Urinary bladder (tissue), 4 donors: ENCODE data around the gene FBXL2. TPM values are rescaled to one million over a fixed set of nuclear protein-coding genes. Genes with fewer than 3 reads are reported as not detected.
"Not testable (repeated sequence)": the region's sequence is repeated elsewhere in the genome, so short reads cannot be mapped to it uniquely, and the experiment has no call there.

Source experiments
- DNase-seq: peaks from one replicate; pipeline ENCODE4 v3.0.0-alpha.2; 2015; ENCODE audit errors: extremely low spot score
- H3K27ac ChIP-seq: one replicate; pipeline ENCODE4 v1.5.1; 2013; ENCODE audit warnings: low read depth, mild to moderate bottlenecking, moderate library complexity
- H3K36me3 ChIP-seq: one replicate; pipeline ENCODE4 v1.6.1; 2013; ENCODE audit warnings: mild to moderate bottlenecking, moderate library complexity; ENCODE audit not compliant: insufficient read depth
- H3K4me1 ChIP-seq: one replicate; pipeline ENCODE4 v1.6.1; 2013; ENCODE audit warnings: mild to moderate bottlenecking, moderate library complexity; ENCODE audit not compliant: insufficient read depth
- H3K4me3 ChIP-seq: one replicate; pipeline ENCODE4 v1.5.1; 2013; ENCODE audit warnings: low read depth, low read length
- WGBS: extraction: QIAGEN DNeasy Blood & Tissue Kit; methylation state at CpG from one replicate; pipeline ENCODE4 v1.1.7; 2013; 5-methylcytosine and 5-hydroxymethylcytosine counted together
- polyA plus RNA-seq: library from polyadenylated mRNA; stranded (reverse); fragments of 200-250 nt; gene quantifications from one replicate; pipeline ENCODE4 v1.2.3, GENCODE V29; 2013
- total RNA-seq: library from RNA; depleted of rRNA; stranded (reverse); fragments of >200 nt; gene quantifications from one replicate; pipeline ENCODE4 v1.2.3, GENCODE V29; 2014
- donor health status: healthy with polysubstance abuse.
- donor health status: healthy.

The FBXL2 gene
- total and polyA plus RNA-seq, 2 donors: 5.2 to 15.1 TPM

- not testable (repeated sequence) for DNase-seq, H3K27ac ChIP-seq, H3K36me3 ChIP-seq, H3K4me1 ChIP-seq, H3K4me3 ChIP-seq
These were observed 61.8 kb downstream of the FBXL2 start for GRCh38 chr3:33338936-33339465.

GRCh38 chr3:33339758-33340157, 62.5 kb downstream of the FBXL2 start:
- no peak for DNase-seq

GRCh38 chr3:33355611-33356010, 78.4 kb downstream of the FBXL2 start:
- no peak for DNase-seq
- peaks cover 1% of the 10 kb centered on the region for H3K4me1 ChIP-seq
- 34% methylated on average over 5 of the region's 5 CpGs for WGBS
- no peak overlapping the region for H3K27ac ChIP-seq
- H3K36me3 ChIP-seq: no peaks in the 10 kb centered on the region
- H3K4me3 ChIP-seq: no peak overlapping the region

More at GRCh38 chr3:33339758-33340157, 62.5 kb downstream of the FBXL2 start:
- Histone ChIP-seq H3K36me3 (no peaks in the 10 kb centered on the region), H3K4me3 (no peak overlapping the region), H3K27ac (no peak overlapping the region), H3K4me1 (no peaks in the 10 kb centered on the region)

GRCh38 chr3:33358172-33358781, 81.0 kb downstream of the FBXL2 start:
- H3K4me3 ChIP-seq: no peak overlapping the region
- no peaks in the 10 kb centered on the region for H3K36me3 ChIP-seq
- no peak for DNase-seq
- 74% methylated on average over 4 of the region's 4 CpGs for WGBS
- no peak overlapping the region for H3K27ac ChIP-seq
- peaks cover 1% of the 10 kb centered on the region for H3K4me1 ChIP-seq

GRCh38 chr3:33360136-33360825, 83.0 kb downstream of the FBXL2 start:
- 80% methylated on average over 1 of the region's 1 CpG for WGBS
- DNase-seq: no peak
- Histone ChIP-seq H3K4me1 (peaks cover 1% of the 10 kb centered on the region), H3K36me3 (no peaks in the 10 kb centered on the region), H3K27ac (no peak overlapping the region), H3K4me3 (no peak overlapping the region)

- 87% methylated on average over 3 of the region's 3 CpGs for WGBS
- Histone ChIP-seq H3K4me1 (peaks cover 1% of the 10 kb centered on the region), H3K27ac (no peak overlapping the region), H3K36me3 (no peaks in the 10 kb centered on the region), H3K4me3 (no peak overlapping the region)
- no peak for DNase-seq
These were observed 86.0 kb downstream of the FBXL2 start for GRCh38 chr3:33363113-33363800.

- Histone ChIP-seq H3K27ac (no peak overlapping the region), H3K4me1 (peaks cover 1% of the 10 kb centered on the region), H3K4me3 (no peak overlapping the region), H3K36me3 (no peaks in the 10 kb centered on the region)
- DNase-seq: no peak
These were observed 86.8 kb downstream of the FBXL2 start for GRCh38 chr3:33364060-33364459.

- 89% methylated on average over 10 of the region's 10 CpGs for WGBS
- DNase-seq: no peak
- H3K36me3 ChIP-seq: no peaks in the 10 kb centered on the region
- H3K4me3 ChIP-seq: no peak overlapping the region
- H3K4me1 ChIP-seq: peaks cover 1% of the 10 kb centered on the region
- H3K27ac ChIP-seq: no peak overlapping the region
These were observed 87.4 kb downstream of the FBXL2 start for GRCh38 chr3:33364531-33365128.

- Histone ChIP-seq H3K36me3 (no peaks in the 10 kb centered on the region), H3K4me3 (no peak overlapping the region), H3K27ac (no peak overlapping the region), H3K4me1 (no peaks in the 10 kb centered on the region)
- WGBS: 53% methylated on average over 14 of the region's 14 CpGs
- no peak for DNase-seq
These were observed 95.2 kb downstream of the FBXL2 start for GRCh38 chr3:33372218-33373081.

- H3K4me3 ChIP-seq: no peak overlapping the region
- DNase-seq: no peak
- no peaks in the 10 kb centered on the region for H3K36me3 ChIP-seq
- no peak overlapping the region for H3K27ac ChIP-seq
- 48% methylated on average over 6 of the region's 6 CpGs for WGBS
- no peaks in the 10 kb centered on the region for H3K4me1 ChIP-seq
These were observed 95.8 kb downstream of the FBXL2 start for GRCh38 chr3:33373082-33373437.

- DNase-seq: no peak
- no peaks in the 10 kb centered on the region for H3K4me1 ChIP-seq
- H3K4me3 ChIP-seq: no peak overlapping the region
- no peaks in the 10 kb centered on the region for H3K36me3 ChIP-seq
- H3K27ac ChIP-seq: no peak overlapping the region
- WGBS: 92% methylated on average over 3 of the region's 3 CpGs
These were observed 100.2 kb downstream of the FBXL2 start for GRCh38 chr3:33377489-33377888.

GRCh38 chr3:33377931-33378330, 100.7 kb downstream of the FBXL2 start:
- DNase-seq: no peak
- no peak overlapping the region for H3K4me3 ChIP-seq
- 92% methylated on average over 3 of the region's 3 CpGs for WGBS
- H3K36me3 ChIP-seq: no peaks in the 10 kb centered on the region
- no peak overlapping the region for H3K27ac ChIP-seq
- H3K4me1 ChIP-seq: no peaks in the 10 kb centered on the region

GRCh38 chr3:33380653-33381052, 103.4 kb downstream of the FBXL2 start:
- no peaks in the 10 kb centered on the region for H3K36me3 ChIP-seq
- H3K4me3 ChIP-seq: no peak overlapping the region
- H3K27ac ChIP-seq: no peak overlapping the region
- 94% methylated on average over 3 of the region's 3 CpGs for WGBS
- no peaks in the 10 kb centered on the region for H3K4me1 ChIP-seq
- DNase-seq: no peak
